C4-2B (cell line): ENCODE measurements around the gene TMEM52B.

Experiments
- ZFX ChIP-seq: fragments of 450-650 bp; IDR thresholded peaks from 2 replicates; pipeline ENCODE4 v1.6.1; 2017
- TF ChIP-seq, protein P1 (sequence below): fragments of 450-650 bp; conservative IDR thresholded peaks from 2 replicates; pipeline ENCODE4 v1.5.1; 2017; ENCODE audit warnings: mild to moderate bottlenecking

DNA sequence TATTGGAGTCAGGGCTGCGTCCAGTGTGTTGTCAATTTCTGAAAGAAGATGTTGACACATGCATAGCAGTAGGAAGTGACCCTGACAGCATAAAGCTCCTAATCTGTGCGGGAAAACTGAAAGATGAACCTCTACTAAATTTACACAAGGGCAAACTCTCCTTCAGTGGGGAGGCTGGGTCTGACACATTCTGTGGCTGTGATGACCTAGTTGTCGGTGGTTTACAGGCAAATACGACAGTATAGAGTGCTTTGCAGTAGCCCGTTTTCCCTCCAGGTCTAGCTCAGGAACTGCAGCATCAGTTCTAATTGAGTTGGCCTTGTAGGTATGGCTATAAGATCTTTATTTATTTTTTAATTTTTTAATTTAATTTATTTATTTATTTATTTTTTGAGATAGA is 19.0 kb downstream of the TMEM52B start:
- TF ChIP-seq, protein P1, sequence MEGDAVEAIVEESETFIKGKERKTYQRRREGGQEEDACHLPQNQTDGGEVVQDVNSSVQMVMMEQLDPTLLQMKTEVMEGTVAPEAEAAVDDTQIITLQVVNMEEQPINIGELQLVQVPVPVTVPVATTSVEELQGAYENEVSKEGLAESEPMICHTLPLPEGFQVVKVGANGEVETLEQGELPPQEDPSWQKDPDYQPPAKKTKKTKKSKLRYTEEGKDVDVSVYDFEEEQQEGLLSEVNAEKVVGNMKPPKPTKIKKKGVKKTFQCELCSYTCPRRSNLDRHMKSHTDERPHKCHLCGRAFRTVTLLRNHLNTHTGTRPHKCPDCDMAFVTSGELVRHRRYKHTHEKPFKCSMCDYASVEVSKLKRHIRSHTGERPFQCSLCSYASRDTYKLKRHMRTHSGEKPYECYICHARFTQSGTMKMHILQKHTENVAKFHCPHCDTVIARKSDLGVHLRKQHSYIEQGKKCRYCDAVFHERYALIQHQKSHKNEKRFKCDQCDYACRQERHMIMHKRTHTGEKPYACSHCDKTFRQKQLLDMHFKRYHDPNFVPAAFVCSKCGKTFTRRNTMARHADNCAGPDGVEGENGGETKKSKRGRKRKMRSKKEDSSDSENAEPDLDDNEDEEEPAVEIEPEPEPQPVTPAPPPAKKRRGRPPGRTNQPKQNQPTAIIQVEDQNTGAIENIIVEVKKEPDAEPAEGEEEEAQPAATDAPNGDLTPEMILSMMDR = no peak
- TF ChIP-seq ZFX = no peak
